ENCODE measurements around the gene STAT1.

The STAT1 gene

DNA sequence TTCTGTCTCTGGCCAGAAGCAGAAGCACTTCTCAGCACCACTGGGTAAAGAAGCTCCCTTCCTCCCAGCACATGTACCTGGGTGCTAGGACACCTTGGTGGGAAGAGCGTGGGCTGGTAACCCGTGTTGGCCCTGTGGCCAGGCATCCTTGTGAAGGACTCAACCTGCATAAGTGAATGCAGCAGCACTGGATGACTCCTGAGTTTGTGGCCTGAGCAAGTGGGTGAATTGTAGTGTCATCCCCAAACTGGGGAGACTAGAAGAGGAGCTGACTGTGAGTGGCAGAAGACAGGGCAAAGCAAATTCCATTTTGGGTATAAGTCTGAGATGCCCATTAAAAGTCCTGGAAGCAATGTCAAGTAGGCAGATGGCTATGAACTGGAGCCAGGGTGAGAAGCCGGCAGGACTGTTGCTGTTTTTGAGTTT, 63.4 kb downstream of the STAT1 start:
- DNase-seq, result no peak

DNA sequence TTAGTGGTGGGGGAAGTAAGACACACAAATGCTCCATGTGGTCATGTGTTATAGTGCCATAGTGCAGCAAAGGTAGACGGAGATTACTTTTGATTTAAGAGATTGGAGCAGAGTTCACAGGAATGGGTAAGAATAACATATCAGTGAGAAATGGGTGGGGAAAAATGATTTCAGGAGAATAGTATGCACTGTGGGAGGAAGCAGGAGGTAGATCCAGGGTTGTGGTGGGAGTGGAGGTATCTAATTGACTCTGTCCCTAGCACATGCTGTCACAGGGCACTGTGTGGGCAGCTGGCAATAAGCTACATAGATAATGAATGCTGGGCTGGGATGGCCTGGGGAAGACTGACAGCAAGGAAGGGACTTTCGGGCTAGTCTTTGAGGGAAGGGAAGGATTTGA, 65.3 kb downstream of the STAT1 start:
- DNase-seq, result no peak

DNA sequence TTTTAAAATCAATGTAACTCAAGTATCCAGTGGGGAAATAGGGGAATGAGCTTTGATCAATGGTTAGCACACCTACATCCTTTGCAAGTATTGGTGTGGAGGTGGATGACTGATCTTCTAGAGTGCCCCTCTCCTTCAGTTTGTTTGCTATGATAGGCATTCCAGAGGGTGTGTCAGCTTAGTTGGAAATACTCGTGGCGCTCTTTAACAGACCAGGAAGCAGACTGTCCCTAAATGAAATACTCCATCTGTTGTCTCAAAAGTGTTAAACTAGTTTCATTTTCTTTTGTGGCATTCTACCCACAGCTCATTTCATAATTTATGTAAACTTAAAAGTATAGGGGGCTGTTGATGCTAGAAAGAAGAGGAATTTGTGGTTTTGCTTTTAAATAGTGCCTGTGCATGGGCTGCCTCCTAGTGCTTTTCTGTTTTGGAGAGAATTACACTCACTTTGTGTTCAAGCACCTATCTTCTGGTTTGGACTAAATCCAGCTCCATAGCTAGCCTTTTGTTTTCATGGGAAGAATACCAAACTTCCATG, 66.2 kb downstream of the STAT1 start:
- no peak for DNase-seq

DNA sequence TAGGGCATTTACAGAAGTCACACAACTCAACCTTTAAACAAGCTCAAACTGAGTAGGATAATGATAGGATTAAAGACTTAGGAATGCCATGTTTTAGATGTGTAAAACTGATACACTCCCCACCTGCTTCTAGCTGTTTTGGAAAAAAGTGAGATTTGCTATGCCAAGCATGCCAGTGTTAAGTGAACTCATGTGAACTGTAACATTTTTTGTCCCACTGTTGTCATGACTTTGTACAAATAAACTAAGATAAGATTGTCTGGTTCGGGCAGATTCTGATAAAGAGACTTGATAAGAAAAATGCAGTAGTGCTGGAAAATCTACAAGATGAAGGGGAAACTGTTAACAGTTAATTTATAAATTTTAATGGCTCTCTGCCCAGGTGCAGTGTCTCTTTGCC, 66.8 kb downstream of the STAT1 start:
- DNase-seq, result no peak

DNA sequence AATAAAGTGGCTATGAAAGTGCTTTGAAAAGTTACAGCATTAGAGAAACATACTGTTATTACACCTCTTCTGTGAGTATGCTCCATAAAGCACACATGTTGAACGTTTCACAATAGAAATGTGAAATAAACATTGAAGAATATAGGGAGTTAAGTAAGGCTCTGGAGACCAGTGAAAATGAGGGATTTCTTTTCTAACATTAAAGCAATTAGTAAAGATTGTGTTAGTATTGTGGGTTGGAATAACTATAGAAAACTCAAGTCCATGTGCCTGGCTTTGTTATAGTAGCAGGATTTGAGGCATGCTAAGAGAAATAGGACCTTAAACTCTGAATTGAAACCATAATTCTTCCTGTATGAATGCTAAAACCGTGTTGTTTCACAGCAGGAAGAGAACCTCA, 70.3 kb downstream of the STAT1 start:
- no peak for DNase-seq

DNA sequence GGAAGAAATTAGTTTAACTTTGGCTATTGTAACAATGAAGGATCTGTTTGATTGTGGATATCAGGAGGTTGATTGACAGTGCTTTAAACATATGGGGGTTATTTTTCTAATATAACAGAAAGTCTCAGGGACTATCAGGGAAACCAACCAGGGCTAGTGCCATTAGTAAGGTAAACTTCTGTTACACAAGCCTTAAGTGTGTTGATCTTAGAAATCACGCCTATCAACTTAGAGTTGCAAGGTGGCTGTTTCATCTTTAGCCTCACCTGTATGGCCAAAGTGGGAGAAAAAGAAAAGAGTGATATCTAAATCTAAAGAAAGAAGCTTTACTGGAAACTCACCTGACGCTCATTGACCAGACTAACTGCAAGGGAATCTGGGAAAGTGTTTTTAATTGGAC, 71.3 kb downstream of the STAT1 start:
- no peak for DNase-seq

DNA sequence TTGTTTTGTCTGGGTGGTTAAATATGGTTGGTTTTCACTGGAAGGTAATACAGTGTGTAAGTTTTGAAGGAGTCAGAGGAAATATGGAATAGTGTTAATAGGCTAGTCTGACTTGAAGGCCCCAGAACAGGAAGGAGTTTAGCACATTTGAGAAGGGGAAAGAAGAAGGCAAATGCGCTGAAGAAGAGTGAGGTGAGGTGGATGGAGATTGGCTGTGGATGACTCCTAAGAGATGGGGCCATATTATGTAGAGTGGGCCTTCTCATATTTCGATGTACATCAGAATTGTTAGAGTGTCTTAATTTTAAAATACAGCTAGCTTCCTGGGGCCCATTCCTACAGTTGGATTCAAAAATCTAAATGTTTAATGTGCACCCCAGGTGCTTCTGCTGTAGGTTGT, 72.4 kb downstream of the STAT1 start:
- DNase-seq, result no peak

DNA sequence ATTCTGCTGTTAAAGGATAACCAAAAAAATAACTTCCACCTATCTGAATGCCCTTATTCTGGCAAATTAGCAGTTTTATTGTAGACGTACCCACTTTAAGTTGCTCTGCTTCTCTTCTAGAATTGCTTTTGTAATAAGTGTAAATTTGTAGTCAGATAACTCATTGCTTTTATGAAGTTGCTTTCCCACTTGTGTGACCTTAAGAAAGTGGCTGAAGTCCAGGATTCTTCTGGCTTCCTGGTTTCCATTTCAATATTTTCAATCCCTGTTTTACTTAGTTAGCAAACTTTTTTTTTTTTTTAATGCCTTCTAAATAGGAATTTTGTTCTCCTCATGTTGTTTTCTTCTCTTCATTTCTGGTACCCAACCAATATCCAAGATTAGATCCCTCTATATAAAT, 73.5 kb downstream of the STAT1 start:
- DNase-seq, result no peak

DNA sequence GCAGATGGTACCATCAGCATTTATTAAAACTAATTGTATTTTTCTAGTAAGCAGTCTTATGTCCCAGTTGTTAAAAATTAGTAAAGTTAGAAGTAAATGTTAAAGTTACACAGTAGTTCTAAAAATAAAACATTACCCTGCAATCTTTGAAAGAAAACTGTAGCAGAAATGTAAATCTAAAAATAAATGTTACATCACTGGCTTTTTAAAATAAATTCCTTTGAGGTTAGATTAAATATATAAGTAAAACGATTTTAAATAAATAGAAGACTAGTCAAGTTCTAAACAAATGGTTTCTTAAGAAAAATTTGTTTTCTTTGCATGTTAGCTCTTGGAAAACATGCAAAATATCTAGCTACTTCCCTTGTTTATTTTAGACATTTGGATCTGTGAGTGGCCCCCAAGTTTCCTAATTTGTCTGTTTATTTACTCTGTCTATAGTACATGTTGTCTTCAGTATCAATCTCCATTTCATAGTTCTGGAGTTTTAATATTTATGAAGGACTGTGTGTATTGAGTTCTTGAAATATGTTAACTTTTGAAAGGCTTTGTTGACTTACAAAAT, 75.1 kb downstream of the STAT1 start:
- DNase-seq, result no peak

DNA sequence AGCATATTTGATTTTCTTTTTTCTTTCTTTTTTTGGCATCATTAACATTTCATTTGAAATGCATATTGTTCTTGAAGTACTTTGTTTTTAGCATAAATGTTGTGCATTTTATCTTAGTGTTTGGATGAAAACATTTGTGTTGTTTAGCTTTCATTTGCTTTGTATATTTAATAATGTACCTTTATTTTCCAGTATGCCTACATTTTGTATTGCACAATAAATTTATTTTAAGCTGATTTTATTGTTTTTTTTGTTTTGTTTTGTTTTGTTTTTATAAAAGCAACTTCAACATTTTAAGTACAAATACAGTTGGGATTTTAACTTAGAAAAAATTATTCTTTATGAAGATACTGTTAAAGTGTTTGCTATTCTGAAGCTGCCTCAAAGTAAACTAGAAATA, 78.9 kb downstream of the STAT1 start:
- no peak for DNase-seq

DNA sequence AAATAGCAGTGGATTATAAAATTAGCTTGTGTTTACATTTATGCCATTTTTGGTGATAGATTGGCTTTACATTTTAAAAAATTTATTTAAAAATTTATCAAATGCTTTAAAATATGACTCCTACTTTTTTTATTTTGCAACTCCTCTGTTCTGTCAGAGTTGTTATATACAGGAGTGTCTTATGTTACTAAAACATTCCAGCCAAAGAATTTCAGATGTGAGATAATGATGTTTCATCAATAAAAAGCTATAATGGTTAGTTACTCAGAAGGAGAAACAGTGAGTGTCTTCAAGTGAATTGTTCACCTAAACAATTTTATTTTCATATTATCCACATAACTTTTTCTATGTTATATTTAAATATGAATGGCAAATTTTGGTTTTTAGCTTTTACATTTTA, 80.6 kb downstream of the STAT1 start:
- no peak for DNase-seq

DNA sequence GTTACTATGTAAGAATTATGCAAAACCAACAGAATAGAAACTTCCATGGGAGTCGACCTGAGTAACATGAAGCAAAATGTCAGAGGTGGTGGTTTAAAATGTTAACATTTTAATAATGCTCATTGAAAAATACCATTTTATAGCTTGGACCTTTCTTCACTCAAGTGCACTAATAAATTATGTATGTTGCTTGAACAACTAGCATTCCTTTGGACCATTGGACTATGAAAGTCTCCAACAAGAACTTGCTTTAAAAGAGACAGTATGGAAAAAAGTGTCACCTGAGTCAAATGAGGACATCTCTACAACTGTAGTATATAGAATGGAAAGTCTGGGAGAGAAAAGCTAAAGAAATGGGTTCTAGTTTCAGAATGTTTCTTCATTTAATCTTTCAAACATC, 81.5 kb downstream of the STAT1 start:
- no peak for DNase-seq

DNA sequence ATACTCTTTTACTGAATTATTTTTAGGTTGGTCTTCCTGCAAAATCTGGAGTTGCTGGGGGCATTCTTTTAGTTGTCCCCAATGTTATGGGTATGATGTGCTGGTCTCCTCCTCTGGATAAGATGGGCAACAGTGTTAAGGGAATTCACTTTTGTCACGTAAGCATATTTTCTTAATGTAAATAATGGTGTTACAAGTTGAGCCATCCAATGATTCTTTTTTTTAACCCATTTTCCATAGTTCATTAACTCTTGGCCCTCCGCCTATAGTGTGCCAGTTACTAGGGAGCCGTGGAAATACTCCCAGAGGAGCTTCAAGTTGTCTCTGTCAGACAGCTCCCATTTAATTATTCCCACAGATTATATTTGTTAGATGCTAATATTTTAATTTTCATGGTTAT, 83.6 kb downstream of the STAT1 start:
- no peak for DNase-seq

DNA sequence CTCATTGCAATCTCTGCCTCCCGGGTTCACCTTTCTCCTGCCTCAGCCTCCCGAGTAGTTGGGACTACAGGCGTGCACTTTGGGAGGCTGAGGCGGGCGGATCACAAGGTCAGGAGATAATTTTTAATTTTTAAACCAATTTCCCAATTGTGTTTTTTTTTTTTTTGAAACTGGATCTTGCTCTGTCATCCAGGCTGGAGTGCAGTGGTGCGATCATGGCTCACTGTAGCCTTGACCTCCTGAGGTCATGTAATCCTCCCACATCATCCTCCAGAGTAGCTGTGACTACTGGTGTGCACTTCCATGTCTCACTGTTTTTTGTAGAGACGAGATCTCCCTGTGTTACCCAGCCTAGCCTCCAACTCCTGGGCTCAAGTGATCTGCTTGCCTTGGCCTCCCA, 84.1 kb downstream of the STAT1 start:
- DNase-seq, result no peak

DNA sequence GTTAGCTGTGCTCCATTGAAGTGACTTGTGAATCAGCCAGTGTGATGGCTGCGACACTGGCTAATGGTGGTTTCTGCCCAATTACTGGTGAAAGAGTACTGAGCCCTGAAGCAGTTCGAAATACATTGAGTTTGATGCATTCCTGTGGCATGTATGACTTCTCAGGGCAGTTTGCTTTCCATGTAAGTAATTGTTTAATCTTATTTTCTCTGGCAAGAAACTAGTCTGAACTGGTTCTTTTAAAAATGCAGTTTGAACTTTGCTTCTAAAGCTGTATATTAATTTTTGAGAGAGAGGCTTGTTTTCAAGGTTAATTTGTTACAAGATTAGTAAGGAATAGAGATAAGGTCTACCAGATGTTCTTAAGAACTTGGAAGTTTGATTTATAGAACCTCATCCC, 86.7 kb downstream of the STAT1 start:
- no peak for DNase-seq

DNA sequence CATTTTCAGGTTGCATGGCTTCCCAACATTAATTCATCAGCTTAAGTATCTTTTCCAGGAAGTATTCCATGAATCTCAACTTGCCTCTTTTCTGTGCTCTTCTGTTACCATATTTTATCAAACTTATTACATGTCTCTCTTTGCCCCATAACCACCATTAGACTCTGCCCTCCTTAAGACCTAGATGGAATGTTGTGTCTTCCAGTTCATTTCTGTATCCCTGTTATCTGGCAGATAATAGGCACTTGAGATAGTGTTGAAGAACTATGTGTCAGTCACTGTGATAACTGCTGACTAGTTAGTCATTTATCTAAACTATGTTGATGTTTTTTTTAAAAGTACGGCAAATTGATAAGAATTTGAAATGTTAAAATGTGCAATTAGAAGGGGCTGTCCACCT, 91.6 kb downstream of the STAT1 start:
- no peak for DNase-seq

DNA sequence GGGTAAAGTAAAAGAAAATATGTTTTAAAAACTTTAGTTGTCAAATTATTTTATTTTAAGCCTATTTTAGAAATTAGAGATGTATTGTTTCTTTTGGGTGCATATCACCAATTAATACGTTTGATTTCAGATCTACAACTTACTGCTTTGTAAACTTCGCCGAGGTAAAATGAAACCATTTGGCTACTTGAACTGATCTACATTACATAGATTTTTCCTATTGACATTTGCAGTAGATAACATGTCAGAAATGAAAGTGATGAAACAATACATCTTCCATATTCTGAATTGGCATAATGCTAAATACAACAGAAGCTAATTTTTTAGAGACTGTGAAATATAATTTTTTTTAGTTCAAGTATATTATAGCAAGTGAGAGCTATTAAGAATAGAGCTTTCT, 93.9 kb downstream of the STAT1 start:
- no peak for DNase-seq

Measured in NCI-H1048 (cell line).